Measurements from ENCODE around the gene ATP6V1F.

The ATP6V1F gene, protein sequence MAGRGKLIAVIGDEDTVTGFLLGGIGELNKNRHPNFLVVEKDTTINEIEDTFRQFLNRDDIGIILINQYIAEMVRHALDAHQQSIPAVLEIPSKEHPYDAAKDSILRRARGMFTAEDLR

DNA sequence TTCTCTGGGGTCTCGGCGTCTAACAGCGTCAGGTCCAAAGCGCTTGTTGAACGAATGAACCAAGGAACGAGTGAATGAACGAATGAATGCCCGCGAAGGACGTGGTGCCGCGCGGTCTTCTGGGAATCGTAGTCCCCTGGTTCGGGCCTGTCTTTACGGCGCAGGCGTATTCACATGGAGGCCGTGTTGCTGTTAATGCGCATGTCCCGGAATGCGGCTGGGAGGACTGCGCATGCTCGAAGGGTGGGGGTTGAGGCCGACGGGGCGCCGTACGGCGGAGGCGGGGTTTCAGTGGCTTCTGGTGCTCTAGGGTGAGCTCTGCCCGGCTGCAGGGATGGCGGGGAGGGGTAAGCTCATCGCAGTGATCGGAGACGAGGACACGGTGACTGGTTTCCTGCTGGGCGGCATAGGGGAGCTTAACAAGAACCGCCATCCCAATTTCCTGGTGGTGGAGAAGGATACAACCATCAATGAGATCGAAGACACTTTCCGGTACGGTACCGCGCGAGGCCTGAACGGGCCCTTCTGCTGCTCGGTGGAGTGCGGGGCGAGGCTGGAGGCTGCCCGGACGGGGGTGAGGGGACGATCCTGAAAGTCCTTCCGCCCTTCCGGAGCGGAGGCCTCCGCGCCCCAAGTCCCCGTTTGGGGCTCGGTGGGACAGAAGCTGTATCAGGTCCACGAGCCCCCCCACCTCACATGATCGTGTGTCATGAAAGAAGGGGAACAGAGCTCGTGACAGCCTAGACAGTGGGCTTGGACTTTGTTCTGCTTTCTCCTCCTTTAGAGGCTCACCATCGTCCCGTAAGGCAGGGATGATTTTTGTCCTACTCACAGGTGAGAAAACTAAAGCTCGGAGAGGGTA lies at the start of gene ATP6V1F:
Gene ATP6V1F (plus strand): TSS at position 286 of the 862 bp plus-strand sequence. CDS start 49 bp downstream, at position 335.
- TF ChIP-seq, protein P1, sequence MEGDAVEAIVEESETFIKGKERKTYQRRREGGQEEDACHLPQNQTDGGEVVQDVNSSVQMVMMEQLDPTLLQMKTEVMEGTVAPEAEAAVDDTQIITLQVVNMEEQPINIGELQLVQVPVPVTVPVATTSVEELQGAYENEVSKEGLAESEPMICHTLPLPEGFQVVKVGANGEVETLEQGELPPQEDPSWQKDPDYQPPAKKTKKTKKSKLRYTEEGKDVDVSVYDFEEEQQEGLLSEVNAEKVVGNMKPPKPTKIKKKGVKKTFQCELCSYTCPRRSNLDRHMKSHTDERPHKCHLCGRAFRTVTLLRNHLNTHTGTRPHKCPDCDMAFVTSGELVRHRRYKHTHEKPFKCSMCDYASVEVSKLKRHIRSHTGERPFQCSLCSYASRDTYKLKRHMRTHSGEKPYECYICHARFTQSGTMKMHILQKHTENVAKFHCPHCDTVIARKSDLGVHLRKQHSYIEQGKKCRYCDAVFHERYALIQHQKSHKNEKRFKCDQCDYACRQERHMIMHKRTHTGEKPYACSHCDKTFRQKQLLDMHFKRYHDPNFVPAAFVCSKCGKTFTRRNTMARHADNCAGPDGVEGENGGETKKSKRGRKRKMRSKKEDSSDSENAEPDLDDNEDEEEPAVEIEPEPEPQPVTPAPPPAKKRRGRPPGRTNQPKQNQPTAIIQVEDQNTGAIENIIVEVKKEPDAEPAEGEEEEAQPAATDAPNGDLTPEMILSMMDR (conservative IDR thresholded peaks at IDR 0.05; ENCODE audit: low read depth, low read length): no peak
- peak within 1 kb of the TSS; percentile 91 for H3K4me3 ChIP-seq (ENCODE audit: low read length)
- DNase-seq (ENCODE audit: low read depth): peak; percentile 86

DNA sequence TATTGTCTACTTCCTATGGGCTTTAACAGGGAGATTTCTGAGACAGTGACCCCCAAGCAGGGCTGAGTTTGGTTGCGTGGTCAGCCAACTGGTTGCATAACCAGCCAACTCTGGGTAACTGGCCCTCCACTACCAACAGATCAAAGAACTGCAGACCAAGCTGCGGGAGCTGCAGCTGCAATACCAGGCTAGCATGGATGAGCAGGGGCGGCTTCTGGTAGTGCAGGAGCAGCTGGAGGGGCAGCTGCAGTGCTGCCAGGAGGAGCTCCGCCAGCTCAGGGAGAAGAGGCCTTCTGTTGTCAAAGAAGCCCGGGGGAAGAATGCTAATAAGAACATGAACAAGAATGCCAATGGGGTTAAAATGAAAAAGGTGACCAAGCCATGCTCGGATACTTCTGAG lies 48.2 kb upstream of the ATP6V1F start:
- TF ChIP-seq, protein P1 (conservative IDR thresholded peaks at IDR 0.05; ENCODE audit: low read depth, low read length): no peak
- no peak overlapping the region for H3K4me3 ChIP-seq (ENCODE audit: low read length)
- no peak for DNase-seq (ENCODE audit: low read depth)

DNA sequence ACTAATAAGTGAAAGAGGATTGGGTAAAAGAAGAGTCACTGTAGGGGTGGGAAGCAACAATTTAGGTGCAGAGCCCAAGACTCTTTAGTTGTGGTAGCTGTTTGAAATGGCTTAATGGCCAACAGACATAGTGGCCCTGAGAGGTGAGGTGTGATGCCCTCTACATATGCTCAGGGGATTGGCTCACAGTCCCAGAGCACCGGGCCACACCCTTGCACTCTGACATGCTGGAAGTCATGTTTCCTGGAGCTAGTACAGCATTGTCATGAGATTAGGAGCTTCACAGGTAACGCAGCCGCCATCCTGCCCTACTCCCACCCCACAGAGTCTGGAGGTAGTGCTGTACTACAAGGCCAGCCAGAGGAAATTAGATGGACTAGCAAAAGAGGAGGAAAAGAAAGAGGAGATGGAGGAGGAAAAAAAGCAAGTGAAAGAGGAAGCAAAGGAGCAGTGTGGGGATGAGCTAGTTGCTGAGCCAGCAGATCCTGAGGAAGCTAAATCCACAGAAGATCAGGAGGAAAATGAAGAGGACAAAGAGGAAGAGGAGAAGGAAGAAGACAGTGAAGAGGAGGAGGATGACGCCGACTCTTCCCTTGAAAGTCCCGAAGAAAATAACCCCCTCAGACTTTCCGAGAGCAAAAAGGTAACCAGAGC lies 47.2 kb upstream of the ATP6V1F start:
- DNase-seq (ENCODE audit: low read depth): no peak
- no peak overlapping the region for H3K4me3 ChIP-seq (ENCODE audit: low read length)
- TF ChIP-seq, protein P1 (conservative IDR thresholded peaks at IDR 0.05; ENCODE audit: low read depth, low read length): no peak

DNA sequence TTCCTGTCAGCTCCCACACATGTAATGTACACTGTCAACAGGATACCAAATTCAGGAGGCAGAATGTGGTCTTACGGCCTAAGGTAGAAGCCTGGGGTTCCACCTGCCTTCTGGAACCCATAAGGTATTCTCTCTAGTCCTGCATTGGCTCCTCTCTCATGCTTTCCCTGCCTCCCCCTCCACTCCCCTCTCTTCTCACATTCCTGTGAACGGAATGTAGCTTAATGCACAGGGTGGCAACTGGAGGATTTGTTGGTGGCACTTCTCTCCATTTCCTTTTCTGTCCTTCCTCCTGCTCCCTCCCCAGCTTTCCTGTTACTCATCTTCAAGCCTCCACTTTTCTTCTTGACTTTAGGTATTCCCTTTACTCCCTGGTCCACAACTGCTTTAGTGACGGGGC lies 44.0 kb upstream of the ATP6V1F start:
- no peak for DNase-seq (ENCODE audit: low read depth)
- TF ChIP-seq, protein P1 (conservative IDR thresholded peaks at IDR 0.05; ENCODE audit: low read depth, low read length): no peak

DNA sequence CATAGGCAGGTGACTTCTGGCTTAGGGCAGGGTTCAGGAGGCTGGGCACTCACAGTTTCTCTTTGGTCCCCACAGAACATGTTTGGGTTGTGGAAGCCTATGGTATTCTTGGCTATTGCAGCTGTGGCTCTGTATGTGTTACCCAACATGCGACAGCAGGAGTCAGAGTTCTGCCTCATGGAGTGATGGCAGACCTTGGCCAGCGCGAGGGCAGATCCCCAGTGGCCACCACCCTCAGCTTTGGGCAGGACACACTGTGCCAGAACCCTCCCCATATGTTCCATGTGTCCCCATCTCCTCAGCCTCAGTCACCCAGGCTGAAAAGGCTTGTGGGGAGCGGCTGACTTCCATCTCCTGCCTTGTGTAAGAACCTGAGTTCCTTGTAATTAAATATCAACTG lies 40.9 kb upstream of the ATP6V1F start:
- TF ChIP-seq, protein P1 (conservative IDR thresholded peaks at IDR 0.05; ENCODE audit: low read depth, low read length): no peak
- H3K4me3 ChIP-seq (ENCODE audit: low read length): no peak overlapping the region
- no peak for DNase-seq (ENCODE audit: low read depth)

More for the DNA sequence above, 44.0 kb upstream of the ATP6V1F start:
- no peak overlapping the region for H3K4me3 ChIP-seq (ENCODE audit: low read length)

DNA sequence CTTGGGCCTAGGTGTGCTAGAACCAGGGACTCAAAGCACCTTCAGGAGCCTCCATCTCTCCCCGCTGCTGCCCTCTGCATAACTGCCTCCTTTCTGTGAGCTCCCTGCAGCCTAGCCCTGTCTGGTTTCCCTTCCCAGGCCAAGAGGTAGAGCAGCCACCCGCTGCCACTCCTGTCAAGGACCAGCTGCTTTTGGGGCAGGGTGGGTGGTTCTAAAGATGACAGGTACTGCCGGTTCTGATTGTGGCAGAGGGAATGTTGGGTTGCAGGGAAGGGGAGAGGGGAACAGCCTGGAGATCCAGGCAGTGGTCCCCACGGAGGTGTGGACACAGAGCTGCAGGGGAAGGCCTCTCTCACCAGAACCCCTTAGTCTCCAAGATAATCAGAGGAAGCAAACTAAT lies 36.1 kb upstream of the ATP6V1F start:
- TF ChIP-seq, protein P1 (conservative IDR thresholded peaks at IDR 0.05; ENCODE audit: low read depth, low read length): no peak
- no peak for DNase-seq (ENCODE audit: low read depth)
- no peak overlapping the region for H3K4me3 ChIP-seq (ENCODE audit: low read length)
